ENCODE data around the gene HASPIN.
"Not testable (repeated sequence)": the region's sequence is repeated elsewhere in the genome, so short reads cannot be mapped to it uniquely, and the experiment has no call there.

DNA sequence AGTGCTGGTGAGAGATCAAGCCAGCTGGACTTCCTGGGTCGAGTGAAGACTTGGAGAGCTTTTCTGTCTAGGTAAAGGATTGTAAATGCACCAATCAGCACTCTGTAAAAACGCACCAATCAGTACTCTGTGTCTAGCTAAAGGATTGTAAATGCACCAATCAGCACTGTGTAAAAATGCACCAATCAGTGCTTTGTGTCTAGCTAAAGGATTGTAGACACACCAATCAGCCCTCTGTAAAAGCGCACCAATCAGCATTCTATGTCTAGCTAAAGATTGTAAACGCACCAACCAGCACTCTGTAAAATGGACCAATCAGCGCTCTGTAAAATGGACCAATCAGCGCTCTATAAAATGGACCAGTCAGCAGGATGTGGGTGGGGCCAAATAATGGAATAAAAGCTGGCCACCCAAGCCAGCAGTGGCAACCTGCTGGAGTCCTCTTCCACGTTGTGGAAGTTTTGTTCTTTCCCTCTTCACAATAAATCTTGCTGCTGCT, 21.6 kb upstream of the HASPIN start:
- not testable (repeated sequence) for TF ChIP-seq JUN (IDR thresholded peaks at IDR 0.05; ENCODE audit: low read depth, low read length); MAX (IDR thresholded peaks at IDR 0.05); FOSL1 (IDR thresholded peaks at IDR 0.05; ENCODE audit: insufficient read depth, low read depth, low read length); ZNF274 (IDR thresholded peaks at IDR 0.05; ENCODE audit: borderline replicate concordance, extremely low read depth, low read length); EZH2 (IDR thresholded peaks at IDR 0.05; ENCODE audit: low read depth, low read length, severe bottlenecking); CTCF (IDR thresholded peaks at IDR 0.05; ENCODE audit: control extremely low read depth in 1 of 3, insufficient read depth in 1 of 3, low read depth in 1 of 3, low read length in 3 of 3); POLR2AphosphoS5 (IDR thresholded peaks at IDR 0.05; ENCODE audit: low read depth, low read length); POLR2A (IDR thresholded peaks at IDR 0.05; ENCODE audit: control extremely low read depth in 1 of 2, low read depth in 2 of 2, low read length in 2 of 2); CREB1 (IDR thresholded peaks at IDR 0.05); YY1 (IDR thresholded peaks at IDR 0.05; ENCODE audit: low read depth, low read length); EGR1 (IDR thresholded peaks at IDR 0.05; ENCODE audit: borderline replicate concordance, low read depth, low read length); KDM1A (IDR thresholded peaks at IDR 0.05; ENCODE audit: borderline replicate concordance, low read length)

Data from H1 (cell line).